Fibroblast of lung (primary cell): Measurements from ENCODE around the gene TMEM98. TPM values are rescaled to one million over a fixed set of nuclear protein-coding genes. Genes with fewer than 3 reads are reported as not detected.
"Not testable (repeated sequence)": the region's sequence is repeated elsewhere in the genome, so short reads cannot be mapped to it uniquely, and the experiment has no call there.

ENCODE experiments used
- DNase-seq, 2 donors: peaks; one replicate each; pipeline versions ENCODE4 v3.0.0 to v3.0.0-alpha.2; 2010; ENCODE audit warnings: low read depth in 2 of 2
- H2AFZ ChIP-seq: 2 replicates; pipeline ENCODE4 v1.5.1; 2012; ENCODE audit warnings: low read length, control low read depth, inconsistent platforms
- H3K27ac ChIP-seq: 2 replicates; pipeline ENCODE4 v1.5.1; 2011; ENCODE audit warnings: low read length, control low read depth; ENCODE audit not compliant: insufficient read depth
- H3K27me3 ChIP-seq: 2 replicates; pipeline ENCODE4 v1.5.1; 2011; ENCODE audit warnings: mild to moderate bottlenecking, low read length; ENCODE audit not compliant: control insufficient read depth, insufficient read depth
- H3K36me3 ChIP-seq: 2 replicates; pipeline ENCODE4 v1.5.1; 2011; ENCODE audit warnings: low read length; ENCODE audit not compliant: control insufficient read depth, insufficient read depth
- H3K4me1 ChIP-seq: 2 replicates; pipeline ENCODE4 v1.5.1; 2011; ENCODE audit warnings: low read length; ENCODE audit not compliant: control insufficient read depth, insufficient read depth; ENCODE audit errors: extremely low read depth
- H3K4me2 ChIP-seq: 2 replicates; pipeline ENCODE4 v1.5.1; 2011; ENCODE audit warnings: low read length, control low read depth; ENCODE audit not compliant: insufficient read depth; ENCODE audit errors: extremely low read depth
- H3K4me3 ChIP-seq, 4 experiments: fragments of 200-600 bp in 1 of 4; sonication (generic) in 1 of 4; replicated peaks in 1 of 4; 2 replicates each; pipeline ENCODE4 v1.5.1; 2011 to 2016; ENCODE audit warnings: low read length in 4 of 4, low read depth in 3 of 4, mild to moderate bottlenecking in 3 of 4, control low read depth in 2 of 4, inconsistent platforms in 1 of 4, mixed read lengths in 1 of 4; ENCODE audit not compliant: insufficient read depth in 1 of 4; ENCODE audit errors: control extremely low read depth in 1 of 4
- H3K79me2 ChIP-seq: 2 replicates; pipeline ENCODE4 v1.5.1; 2012; ENCODE audit warnings: mild to moderate bottlenecking, low read length, inconsistent platforms; ENCODE audit not compliant: control insufficient read depth, insufficient read depth
- H3K9ac ChIP-seq: 2 replicates; pipeline ENCODE4 v1.5.1; 2011; ENCODE audit warnings: mild to moderate bottlenecking, low read length, control low read depth; ENCODE audit not compliant: insufficient read depth
- H3K9me3 ChIP-seq: 2 replicates; pipeline ENCODE4 v1.5.1; 2012; ENCODE audit warnings: low read depth, low read length; ENCODE audit not compliant: control insufficient read depth, insufficient read depth
- H4K20me1 ChIP-seq: 2 replicates; pipeline ENCODE4 v1.5.1; 2011; ENCODE audit warnings: low read length; ENCODE audit not compliant: control insufficient read depth, insufficient read depth; ENCODE audit errors: extremely low read depth
- EZH2 ChIP-seq: IDR thresholded peaks from 2 replicates; pipeline ENCODE4 v1.5.1; 2012; ENCODE audit warnings: low read length, control low read depth, mild to moderate bottlenecking; ENCODE audit errors: missing control alignments
- polyA plus RNA-seq, 2 donors: library from polyadenylated mRNA; depleted of rRNA in 1 of 2; stranded (reverse) in 1 of 2; unstranded in 1 of 2; fragments of >200 nt; gene quantifications; 2 replicates each; pipeline ENCODE4 v1.2.1, GENCODE V29; 2011 to 2012; ENCODE audit warnings: missing spikeins in 1 of 2
- total RNA-seq: library from RNA; depleted of rRNA; stranded (reverse); fragments of >200 nt; gene quantifications from 2 replicates; pipeline ENCODE4 v1.2.1, GENCODE V29; 2014
- TF ChIP-seq, protein P1 (sequence below), 2 donors: IDR thresholded peaks in 1 of 2; conservative IDR thresholded peaks in 1 of 2; 1 replicate in 1 of 2; 2 replicates in 1 of 2; pipeline ENCODE4 v1.5.1; 2011 to 2012; ENCODE audit warnings: low read length in 2 of 2, control low read depth in 1 of 2, inconsistent platforms in 1 of 2, low read depth in 1 of 2, mild to moderate bottlenecking in 1 of 2

TMEM98 gene
- total and polyA plus RNA-seq, 2 donors (not counting 1 experiment from before 2014, with no cell fraction given) = 153 to 220 TPM

DNA sequence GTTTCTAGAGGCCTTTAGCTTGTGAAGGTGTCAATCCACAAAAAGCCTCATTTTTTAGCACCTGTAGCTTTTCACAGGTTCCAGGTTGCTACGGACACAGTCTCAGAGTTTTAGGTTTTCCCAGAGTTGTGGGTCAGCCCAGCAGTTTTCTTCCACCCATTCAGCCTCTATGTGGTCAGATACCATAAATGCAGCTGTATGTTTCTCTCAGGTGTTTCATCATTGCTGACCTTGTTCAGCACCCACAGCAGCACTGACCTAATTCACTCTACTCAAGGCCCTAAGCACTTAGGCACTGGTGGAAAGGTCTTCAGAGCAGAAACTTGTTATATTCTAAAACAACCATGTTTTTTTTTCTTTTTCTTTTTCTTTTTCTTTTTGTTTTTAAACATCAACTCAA lies 48.7 kb downstream of the TMEM98 start:
- no peak for DNase-seq
- no peak for TF ChIP-seq EZH2
- TF ChIP-seq, protein P1, sequence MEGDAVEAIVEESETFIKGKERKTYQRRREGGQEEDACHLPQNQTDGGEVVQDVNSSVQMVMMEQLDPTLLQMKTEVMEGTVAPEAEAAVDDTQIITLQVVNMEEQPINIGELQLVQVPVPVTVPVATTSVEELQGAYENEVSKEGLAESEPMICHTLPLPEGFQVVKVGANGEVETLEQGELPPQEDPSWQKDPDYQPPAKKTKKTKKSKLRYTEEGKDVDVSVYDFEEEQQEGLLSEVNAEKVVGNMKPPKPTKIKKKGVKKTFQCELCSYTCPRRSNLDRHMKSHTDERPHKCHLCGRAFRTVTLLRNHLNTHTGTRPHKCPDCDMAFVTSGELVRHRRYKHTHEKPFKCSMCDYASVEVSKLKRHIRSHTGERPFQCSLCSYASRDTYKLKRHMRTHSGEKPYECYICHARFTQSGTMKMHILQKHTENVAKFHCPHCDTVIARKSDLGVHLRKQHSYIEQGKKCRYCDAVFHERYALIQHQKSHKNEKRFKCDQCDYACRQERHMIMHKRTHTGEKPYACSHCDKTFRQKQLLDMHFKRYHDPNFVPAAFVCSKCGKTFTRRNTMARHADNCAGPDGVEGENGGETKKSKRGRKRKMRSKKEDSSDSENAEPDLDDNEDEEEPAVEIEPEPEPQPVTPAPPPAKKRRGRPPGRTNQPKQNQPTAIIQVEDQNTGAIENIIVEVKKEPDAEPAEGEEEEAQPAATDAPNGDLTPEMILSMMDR (conservative IDR thresholded peaks at IDR 0.05 in 1 of 2, IDR thresholded peaks at IDR 0.05 in 1 of 2; ENCODE audit: low read depth in 1 of 2, low read length in 2 of 2) = no peak
- Histone ChIP-seq H3K9ac (no peak overlapping the region), H3K79me2 (no peaks in the 10 kb centered on the region), H3K9me3 (no peaks in the 10 kb centered on the region), H3K36me3 (no peaks in the 10 kb centered on the region), H2AFZ (no peak overlapping the region), H3K4me2 (no peak overlapping the region), H3K27me3 (no peaks in the 10 kb centered on the region), H4K20me1 (no peaks in the 10 kb centered on the region), H3K27ac (no peak overlapping the region), H3K4me1 (no peaks in the 10 kb centered on the region), H3K4me3 (no peak overlapping the region)

DNA sequence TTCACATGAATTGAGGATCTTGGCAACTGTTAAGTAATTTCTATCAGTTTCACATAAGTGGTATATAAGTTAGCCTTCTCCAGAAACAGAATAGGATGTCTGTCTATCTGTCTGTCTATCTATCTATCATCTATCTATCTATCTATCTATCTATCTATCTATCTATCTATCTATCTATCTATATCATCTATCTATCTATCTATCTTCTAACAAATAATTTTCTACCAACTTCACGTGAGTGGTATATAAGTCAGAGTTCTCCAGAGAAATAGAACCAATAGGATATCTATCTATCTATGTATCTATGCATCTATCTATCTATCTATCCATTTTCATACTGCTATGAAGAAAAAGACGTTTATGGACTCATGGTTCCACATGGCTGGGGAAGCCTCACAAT lies 52.3 kb downstream of the TMEM98 start:
- no peaks in the 10 kb centered on the region for H3K36me3 ChIP-seq
- H3K27ac ChIP-seq = no peak overlapping the region
- DNase-seq = no peak
- TF ChIP-seq EZH2 = no peak
- TF ChIP-seq, protein P1 (conservative IDR thresholded peaks at IDR 0.05 in 1 of 2, IDR thresholded peaks at IDR 0.05 in 1 of 2; ENCODE audit: low read depth in 1 of 2, low read length in 2 of 2) = no peak
- H3K27me3 ChIP-seq = no peaks in the 10 kb centered on the region
- no peaks in the 10 kb centered on the region for H3K79me2 ChIP-seq
- no peaks in the 10 kb centered on the region for H3K9me3 ChIP-seq
- no peak overlapping the region for H3K9ac ChIP-seq
- no peaks in the 10 kb centered on the region for H3K4me1 ChIP-seq
- H4K20me1 ChIP-seq = no peaks in the 10 kb centered on the region
- H3K4me3 ChIP-seq = no peak overlapping the region
- H3K4me2 ChIP-seq = no peak overlapping the region
- H2AFZ ChIP-seq = no peak overlapping the region

DNA sequence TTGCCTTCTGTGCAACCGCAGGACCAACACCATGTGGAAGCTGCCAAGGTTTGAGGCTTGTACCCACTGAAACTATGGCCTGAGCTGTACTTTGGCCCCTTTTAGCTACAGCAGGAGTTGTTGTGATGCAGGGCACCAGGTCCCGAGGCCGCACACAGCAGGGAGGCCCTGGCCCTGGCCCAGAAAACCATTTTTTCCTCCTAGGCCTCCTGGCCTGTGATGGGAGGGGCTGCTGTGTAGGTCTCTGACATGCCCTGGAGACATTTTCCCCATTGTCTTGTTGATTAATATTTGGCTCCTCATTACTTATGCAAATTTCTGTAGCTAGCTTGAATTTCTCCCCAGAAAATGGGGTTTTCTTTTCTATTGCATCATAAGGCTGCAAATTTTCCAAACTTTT lies 53.7 kb downstream of the TMEM98 start:
- H3K9ac ChIP-seq, H3K27me3 ChIP-seq, H3K36me3 ChIP-seq, H3K4me3 ChIP-seq, H4K20me1 ChIP-seq, H3K4me2 ChIP-seq, H3K27ac ChIP-seq, DNase-seq, H3K79me2 ChIP-seq, H3K4me1 ChIP-seq, H2AFZ ChIP-seq, H3K9me3 ChIP-seq: not testable (repeated sequence)
